CD4-positive, alpha-beta T cell treated with Interleukin-21 for 1 hour (primary cell): ENCODE data around the gene CHCHD3.

Experiments
- DNase-seq: peaks from one replicate; pipeline ENCODE4 v3.0.0-alpha.2; 2020

The CHCHD3 gene

GRCh38 chr7:132800522-132800921 lies 281.4 kb downstream of the CHCHD3 start:
- DNase-seq: no peak

GRCh38 chr7:132799081-132799413 lies 282.8 kb downstream of the CHCHD3 start:
- DNase-seq: no peak

GRCh38 chr7:132797152-132797551 lies 284.7 kb downstream of the CHCHD3 start:
- DNase-seq: no peak

- no peak for DNase-seq
These were observed 288.4 kb downstream of the CHCHD3 start for GRCh38 chr7:132793474-132793873.

- no peak for DNase-seq
These were observed 290.9 kb downstream of the CHCHD3 start for GRCh38 chr7:132791036-132791435.

GRCh38 chr7:132790104-132790503 lies 291.8 kb downstream of the CHCHD3 start:
- DNase-seq: no peak

GRCh38 chr7:132789281-132789680 lies 292.6 kb downstream of the CHCHD3 start:
- DNase-seq: no peak

- no peak for DNase-seq
These were observed 296.0 kb downstream of the CHCHD3 start for GRCh38 chr7:132785870-132786269.

GRCh38 chr7:132784406-132784805 lies 297.5 kb downstream of the CHCHD3 start:
- no peak for DNase-seq

GRCh38 chr7:132783824-132784223 lies 298.1 kb downstream of the CHCHD3 start:
- DNase-seq: no peak

- no peak for DNase-seq
These were observed 298.9 kb downstream of the CHCHD3 start for GRCh38 chr7:132782777-132783640.

- no peak for DNase-seq
These were observed 301.1 kb downstream of the CHCHD3 start for GRCh38 chr7:132780822-132781221.

GRCh38 chr7:132779164-132779563 lies 302.7 kb downstream of the CHCHD3 start:
- no peak for DNase-seq

- DNase-seq: no peak
These were observed 303.1 kb downstream of the CHCHD3 start for GRCh38 chr7:132778761-132779160.

GRCh38 chr7:132777956-132778355 lies 303.9 kb downstream of the CHCHD3 start:
- no peak for DNase-seq

GRCh38 chr7:132777414-132777813 lies 304.5 kb downstream of the CHCHD3 start:
- no peak for DNase-seq

GRCh38 chr7:132776048-132776620 lies 305.8 kb downstream of the CHCHD3 start:
- DNase-seq: no peak

GRCh38 chr7:132773527-132773956 lies 308.3 kb downstream of the CHCHD3 start:
- no peak for DNase-seq

GRCh38 chr7:132771301-132771730 lies 310.6 kb downstream of the CHCHD3 start:
- DNase-seq: peak; percentile 23

GRCh38 chr7:132770055-132770454 lies 311.8 kb downstream of the CHCHD3 start:
- no peak for DNase-seq

GRCh38 chr7:132769280-132769679 lies 312.6 kb downstream of the CHCHD3 start:
- DNase-seq: no peak

- DNase-seq: no peak
These were observed 313.8 kb downstream of the CHCHD3 start for GRCh38 chr7:132768099-132768498.

GRCh38 chr7:132767378-132767777 lies 314.5 kb downstream of the CHCHD3 start:
- no peak for DNase-seq

GRCh38 chr7:132766660-132767059 lies 315.2 kb downstream of the CHCHD3 start:
- DNase-seq: no peak

- DNase-seq: no peak
These were observed 316.0 kb downstream of the CHCHD3 start for GRCh38 chr7:132765861-132766260.
